HEK293 (cell line): Measurements from ENCODE around the gene MYO1D.

ENCODE experiments used
- CTCF ChIA-PET: fragments of 350-600 bp; formaldehyde crosslinking; extraction: SDS; loops from one replicate; lab custom pipeline; 2021; ENCODE audit warnings: antibody characterized with exemption; lab: Yijun Ruan, JAX
- POLR2A ChIA-PET: fragments of 300-600 bp; formaldehyde crosslinking; extraction: SDS; loops from one replicate; lab custom pipeline; 2020; ENCODE audit warnings: antibody characterized with exemption, inconsistent platforms; lab: Yijun Ruan, JAX
- H3K27ac ChIP-seq: fragments of 200-500 bp; sonication (Bioruptor generic); 2 replicates; pipeline ENCODE4 v1.5.1; 2014; ENCODE audit warnings: low read depth, low read length, control low read depth, inconsistent platforms; ENCODE audit errors: extremely low read depth
- H3K36me3 ChIP-seq, 2 experiments: fragments of 200-500 bp in 1 of 2; sonication (Bioruptor generic) in 1 of 2; 1 replicate in 1 of 2; 2 replicates in 1 of 2; pipeline ENCODE4 v1.5.1; 2014 to 2017; ENCODE audit warnings: inconsistent platforms in 2 of 2, low read length in 2 of 2; ENCODE audit not compliant: control insufficient read depth in 2 of 2, insufficient read depth in 1 of 2
- H3K4me1 ChIP-seq: fragments of 200-500 bp; sonication (Bioruptor generic); 2 replicates; pipeline ENCODE4 v1.5.1; 2014; ENCODE audit warnings: mild to moderate bottlenecking, low read length, inconsistent platforms; ENCODE audit not compliant: control insufficient read depth, insufficient read depth
- H3K4me3 ChIP-seq: 2 replicates; pipeline ENCODE4 v1.5.1; 2011; ENCODE audit warnings: low read depth, mild to moderate bottlenecking, control low read depth, low read length, moderate library complexity
- H3K9me3 ChIP-seq: fragments of 200-500 bp; sonication (Bioruptor generic); 2 replicates; pipeline ENCODE4 v1.5.1; 2014; ENCODE audit warnings: low read depth, low read length, inconsistent platforms; ENCODE audit not compliant: control insufficient read depth, insufficient read depth
- ELK4 ChIP-seq: IDR thresholded peaks from 2 replicates; pipeline ENCODE4 v1.6.1; 2011; ENCODE audit warnings: mild to moderate bottlenecking, low read depth, low read length, borderline replicate concordance
- INSM2 ChIP-seq: fragments of 450-650 bp; formaldehyde crosslinking; IDR thresholded peaks from 2 replicates; pipeline ENCODE4 v1.5.1; 2016; ENCODE audit warnings: missing biosample characterization, missing genetic modification characterization
- MEIS1 ChIP-seq: sonication (generic); formaldehyde crosslinking; IDR thresholded peaks from 2 replicates; pipeline ENCODE4 v1.8.1; 2022; ENCODE audit warnings: missing genetic modification reagents, mild to moderate bottlenecking, borderline replicate concordance
- TRIM28 ChIP-seq: IDR thresholded peaks from 2 replicates; pipeline ENCODE4 v1.6.1; 2011; ENCODE audit warnings: low read length, control low read depth, borderline replicate concordance
- WT1 ChIP-seq: fragments of 450-650 bp; formaldehyde crosslinking; IDR thresholded peaks from 2 replicates; pipeline ENCODE4 v1.5.1; 2016; ENCODE audit warnings: missing biosample characterization, missing genetic modification characterization
- ZBTB10 ChIP-seq: fragments of 450-650 bp; formaldehyde crosslinking; IDR thresholded peaks from 2 replicates; pipeline ENCODE4 v1.5.1; 2016; ENCODE audit warnings: missing biosample characterization, missing genetic modification characterization
- ZBTB17 ChIP-seq: fragments of 450-650 bp; formaldehyde crosslinking; IDR thresholded peaks from 2 replicates; pipeline ENCODE4 v1.5.1; 2016; ENCODE audit warnings: missing biosample characterization, missing genetic modification characterization
- ZFP37 ChIP-seq: fragments of 450-650 bp; formaldehyde crosslinking; IDR thresholded peaks from 2 replicates; pipeline ENCODE4 v1.5.1; 2016; ENCODE audit warnings: missing biosample characterization, missing genetic modification characterization
- ZNF140 ChIP-seq: fragments of 450-650 bp; formaldehyde crosslinking; IDR thresholded peaks from 2 replicates; pipeline ENCODE4 v1.5.1; 2016; ENCODE audit warnings: missing biosample characterization, missing genetic modification characterization
- ZNF148 ChIP-seq: fragments of 450-650 bp; formaldehyde crosslinking; IDR thresholded peaks from 2 replicates; pipeline ENCODE4 v1.5.0; 2017; ENCODE audit warnings: missing biosample characterization, missing genetic modification characterization, borderline replicate concordance
- ZNF157 ChIP-seq: fragments of 450-650 bp; formaldehyde crosslinking; IDR thresholded peaks from 2 replicates; pipeline ENCODE4 v1.5.1; 2016; ENCODE audit warnings: missing biosample characterization, missing genetic modification characterization
- ZNF433 ChIP-seq: fragments of 450-650 bp; formaldehyde crosslinking; IDR thresholded peaks from 2 replicates; pipeline ENCODE4 v1.5.1; 2016; ENCODE audit warnings: missing biosample characterization, missing genetic modification characterization, low read depth
- ZNF510 ChIP-seq: fragments of 450-650 bp; formaldehyde crosslinking; IDR thresholded peaks from 2 replicates; pipeline ENCODE4 v1.5.1; 2018; ENCODE audit warnings: mild to moderate bottlenecking, missing genetic modification characterization, missing biosample characterization; ENCODE audit not compliant: insufficient replicate concordance
- ZNF549 ChIP-seq: fragments of 450-650 bp; IDR thresholded peaks from 2 replicates; pipeline ENCODE4 v1.5.1; 2018; ENCODE audit warnings: missing biosample characterization, missing genetic modification characterization, mild to moderate bottlenecking, inconsistent platforms, moderate library complexity
- ZNF560 ChIP-seq: fragments of 450-650 bp; formaldehyde crosslinking; IDR thresholded peaks from 2 replicates; pipeline ENCODE4 v1.5.1; 2017; ENCODE audit warnings: missing biosample characterization, missing genetic modification characterization, borderline replicate concordance
- ZNF621 ChIP-seq: fragments of 450-650 bp; formaldehyde crosslinking; IDR thresholded peaks from 2 replicates; pipeline ENCODE4 v1.5.1; 2017; ENCODE audit warnings: missing biosample characterization, missing genetic modification characterization
- ZNF623 ChIP-seq: fragments of 450-650 bp; formaldehyde crosslinking; IDR thresholded peaks from 2 replicates; pipeline ENCODE4 v1.5.1; 2016; ENCODE audit warnings: missing biosample characterization, missing genetic modification characterization
- ZNF629 ChIP-seq: fragments of 450-650 bp; formaldehyde crosslinking; IDR thresholded peaks from 2 replicates; pipeline ENCODE4 v1.5.1; 2017; ENCODE audit warnings: missing biosample characterization, missing genetic modification characterization
- ZNF777 ChIP-seq: fragments of 450-650 bp; formaldehyde crosslinking; IDR thresholded peaks from 2 replicates; pipeline ENCODE4 v1.5.1; 2017; ENCODE audit warnings: missing biosample characterization, missing genetic modification characterization, borderline replicate concordance

MYO1D gene

GRCh38 chr17:32503251-32504165, 373.4 kb downstream of the MYO1D start:
- CTCF ChIA-PET, result no interaction called here
- H3K4me1 ChIP-seq, result peaks cover under 1% of the 10 kb centered on the region; the same call in 1 of the 2 replicates
- TF ChIP-seq ZNF140 (tag by site-specific recombination) (no peak), TRIM28 (no peak), ZFP37 (tag by site-specific recombination) (no peak), ZBTB17 (tag by site-specific recombination) (no peak), ZNF510 (tag by site-specific recombination) (no peak), ZNF148 (tag by site-specific recombination) (no peak), ZNF629 (tag by site-specific recombination) (no peak), INSM2 (tag by site-specific recombination) (no peak), MEIS1 (CRISPR knock-in tag) (no peak), ZNF433 (no peak), WT1 (tag by site-specific recombination) (no peak), ZNF560 (tag by site-specific recombination) (no peak), ZNF621 (tag by site-specific recombination) (no peak), ZNF623 (tag by site-specific recombination) (no peak), ZBTB10 (tag by site-specific recombination) (no peak), ZNF777 (tag by site-specific recombination) (no peak), ZNF549 (tag by site-specific recombination) (no peak), ELK4 (no peak), ZNF157 (tag by site-specific recombination) (no peak)
- TF ChIP-seq, all 188 proteins: peak for 0
- no peaks in the 10 kb centered on the region for H3K36me3 ChIP-seq
- H3K9me3 ChIP-seq, result no peaks in the 10 kb centered on the region
- H3K27ac ChIP-seq, result no peak overlapping the region
- POLR2A ChIA-PET, result no interaction called here
- no peak overlapping the region for H3K4me3 ChIP-seq
